Central memory CD8-positive, alpha-beta T cell (primary cell): ENCODE results near the gene SPG11.
"Not testable (repeated sequence)": the region's sequence is repeated elsewhere in the genome, so short reads cannot be mapped to it uniquely, and the experiment has no call there.

ENCODE experiments used
- ATAC-seq: fragments of 150-1000 bp; cut with Tn5 transposase; replicated peaks from 2 replicates; pipeline ENCODE4 v1.10.0; 2022; ENCODE audit warnings: mild to moderate bottlenecking, moderate FRiP score, moderate number of reproducible peaks; ENCODE audit not compliant: poor library complexity, severe bottlenecking; ENCODE audit errors: extremely low read depth
- DNase-seq, 2 donors: peaks; one replicate each; pipeline ENCODE4 v3.0.0; 2021; ENCODE audit warnings: low spot score in 2 of 2
- H3K27ac Mint-ChIP-seq: one replicate; pipeline ENCODE4 v1.8.0; 2022; ENCODE audit warnings: low read depth, mild to moderate bottlenecking, moderate library complexity, mixed read lengths
- H3K27me3 Mint-ChIP-seq: one replicate; pipeline ENCODE4 v1.8.0; 2022; ENCODE audit warnings: mixed read lengths
- H3K36me3 Mint-ChIP-seq: one replicate; pipeline ENCODE4 v1.8.0; 2022; ENCODE audit warnings: mild to moderate bottlenecking, moderate library complexity, mixed read lengths; ENCODE audit not compliant: insufficient read depth
- H3K4me1 Mint-ChIP-seq: one replicate; pipeline ENCODE4 v1.8.0; 2022; ENCODE audit warnings: mixed read lengths
- H3K4me3 Mint-ChIP-seq: one replicate; pipeline ENCODE4 v1.8.0; 2022; ENCODE audit warnings: mild to moderate bottlenecking, moderate library complexity, mixed read lengths
- H3K9me3 Mint-ChIP-seq: one replicate; pipeline ENCODE4 v1.8.0; 2022; ENCODE audit warnings: mixed read lengths

Gene SPG11

DNA sequence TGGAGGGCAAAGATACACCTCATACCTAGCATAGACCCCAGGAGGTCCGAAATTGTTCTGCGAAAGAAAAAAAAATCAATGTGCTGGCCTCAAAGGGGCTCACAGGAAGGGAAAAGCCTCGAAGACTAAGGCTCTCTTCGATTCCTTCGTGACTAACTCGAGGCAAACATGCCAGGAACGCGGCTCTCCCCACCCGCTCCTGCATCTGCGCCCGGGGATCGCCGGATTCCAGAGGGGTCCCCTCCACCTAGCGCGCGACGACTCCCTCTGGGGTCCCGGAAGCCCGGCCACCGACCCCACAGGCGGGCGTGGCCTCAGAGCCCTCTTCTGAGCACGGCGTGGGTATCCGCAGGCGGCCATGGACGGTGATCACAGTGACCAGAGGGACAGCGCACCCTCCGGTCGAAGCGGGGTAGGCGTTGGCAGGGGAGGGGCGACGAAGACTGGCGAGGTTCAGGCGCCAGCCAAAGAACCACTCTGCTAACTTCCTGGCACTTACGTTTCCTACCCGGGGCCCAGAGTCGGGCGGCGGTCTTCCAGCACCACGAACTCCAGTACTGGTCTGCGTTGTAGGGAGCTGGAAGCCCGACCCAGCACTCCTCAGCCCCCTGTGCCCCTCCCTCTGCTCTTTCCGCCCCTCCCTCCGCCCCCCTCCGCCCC is 127.0 kb downstream of the SPG11 start:
- H3K9me3 Mint-ChIP-seq = no peaks in the 10 kb centered on the region
- H3K27ac Mint-ChIP-seq = peak overlapping the region; percentile 94
- H3K36me3 Mint-ChIP-seq = peaks cover 32% of the 10 kb centered on the region
- DNase-seq (no peak), ATAC-seq (peak; percentile 64)
- H3K4me1 Mint-ChIP-seq = peaks cover 40% of the 10 kb centered on the region
- H3K27me3 Mint-ChIP-seq = no peaks in the 10 kb centered on the region
- H3K4me3 Mint-ChIP-seq = peak overlapping the region; percentile 96

DNA sequence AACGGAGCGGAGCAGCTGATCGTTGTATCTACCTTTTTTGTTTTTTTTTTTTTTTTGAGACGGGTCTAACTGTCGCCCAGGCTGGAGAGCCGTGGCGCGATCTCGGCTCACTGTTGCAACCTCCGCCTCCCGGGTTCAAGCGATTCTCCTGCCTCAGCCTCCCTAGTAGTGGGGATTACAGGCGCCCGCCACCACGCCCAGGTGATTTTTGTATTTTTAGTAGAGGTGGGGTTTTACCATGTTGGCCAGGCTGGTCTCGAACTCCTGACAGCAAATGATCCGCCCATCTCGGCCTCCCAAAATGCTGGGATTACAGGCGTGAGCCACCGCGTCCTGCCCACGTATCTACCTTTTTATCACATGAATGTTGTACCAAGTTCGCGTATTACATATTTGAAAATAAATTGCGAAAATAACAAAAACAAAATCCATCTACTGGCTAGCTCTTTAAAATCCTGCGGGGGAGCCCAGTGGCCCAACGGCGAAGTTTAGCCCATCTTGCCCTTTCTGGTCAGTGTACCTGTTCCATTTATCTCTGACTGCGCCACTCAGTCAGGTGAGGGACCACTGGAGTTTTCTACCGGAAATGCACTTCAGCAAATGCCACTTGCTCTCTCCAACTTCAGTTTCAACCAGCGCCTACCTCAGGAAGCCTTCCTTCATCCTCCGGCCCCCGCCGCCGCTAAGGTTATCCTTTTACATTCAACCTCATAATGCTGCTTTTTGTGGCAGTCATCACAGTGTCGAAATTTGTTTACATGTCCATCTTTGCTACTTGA is 127.8 kb downstream of the SPG11 start:
- no peak for DNase-seq
- Mint-ChIP-seq H3K27ac (peak overlapping the region; percentile 94), H3K36me3 (peaks cover 30% of the 10 kb centered on the region), H3K9me3 (no peaks in the 10 kb centered on the region), H3K4me1 (peaks cover 35% of the 10 kb centered on the region), H3K4me3 (peak overlapping the region; percentile 96), H3K27me3 (no peaks in the 10 kb centered on the region)
- no peak for ATAC-seq

DNA sequence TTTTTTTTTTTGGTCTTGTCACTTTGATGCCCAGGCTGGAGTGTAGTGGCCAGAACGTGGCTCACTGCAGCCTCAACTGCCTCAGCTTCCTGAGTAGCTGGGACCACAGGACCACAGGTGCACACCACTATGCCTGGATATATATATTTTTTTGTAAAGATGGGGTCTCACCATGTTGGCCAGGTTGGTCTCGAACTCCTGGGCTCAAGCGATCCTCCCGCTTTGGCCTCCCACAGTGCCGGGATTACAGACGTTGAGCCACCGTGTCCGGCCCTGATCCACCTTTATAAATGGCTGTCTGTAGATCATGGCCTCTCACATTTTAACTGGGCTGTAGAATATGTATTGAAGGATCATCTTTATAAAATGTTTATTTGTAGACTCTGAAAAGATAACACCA is 128.4 kb downstream of the SPG11 start:
- H3K4me3 Mint-ChIP-seq = peak overlapping the region; percentile 96
- no peaks in the 10 kb centered on the region for H3K9me3 Mint-ChIP-seq
- DNase-seq (no peak), ATAC-seq (no peak)
- H3K27ac Mint-ChIP-seq = peak overlapping the region; percentile 41
- H3K36me3 Mint-ChIP-seq = peaks cover 31% of the 10 kb centered on the region
- H3K27me3 Mint-ChIP-seq = no peaks in the 10 kb centered on the region
- peaks cover 33% of the 10 kb centered on the region for H3K4me1 Mint-ChIP-seq

DNA sequence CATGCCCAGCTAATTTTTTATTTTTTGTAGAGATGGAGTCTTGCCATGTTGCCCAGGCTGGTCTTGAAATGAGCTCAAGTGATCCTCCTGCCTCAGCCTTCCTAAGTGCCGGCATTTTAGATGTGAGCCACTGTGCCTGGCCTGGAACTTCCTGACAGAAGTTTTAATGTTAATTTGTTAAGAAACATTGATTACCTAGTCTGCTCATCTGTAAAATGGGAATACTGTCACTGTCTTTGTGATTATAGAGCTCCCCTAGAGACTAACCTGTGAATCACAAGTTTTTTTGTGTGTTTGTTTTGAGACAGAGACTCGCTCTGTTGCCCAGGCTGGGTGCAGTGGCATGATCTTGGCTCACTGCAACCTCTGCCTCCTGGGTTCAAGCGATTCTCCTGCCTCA is 130.8 kb downstream of the SPG11 start:
- Mint-ChIP-seq H3K27me3 (no peaks in the 10 kb centered on the region), H3K9me3 (no peaks in the 10 kb centered on the region), H3K36me3 (peaks cover 18% of the 10 kb centered on the region), H3K4me3 (no peak overlapping the region), H3K4me1 (peaks cover 28% of the 10 kb centered on the region), H3K27ac (no peak overlapping the region)
- DNase-seq = no peak
- ATAC-seq = no peak

DNA sequence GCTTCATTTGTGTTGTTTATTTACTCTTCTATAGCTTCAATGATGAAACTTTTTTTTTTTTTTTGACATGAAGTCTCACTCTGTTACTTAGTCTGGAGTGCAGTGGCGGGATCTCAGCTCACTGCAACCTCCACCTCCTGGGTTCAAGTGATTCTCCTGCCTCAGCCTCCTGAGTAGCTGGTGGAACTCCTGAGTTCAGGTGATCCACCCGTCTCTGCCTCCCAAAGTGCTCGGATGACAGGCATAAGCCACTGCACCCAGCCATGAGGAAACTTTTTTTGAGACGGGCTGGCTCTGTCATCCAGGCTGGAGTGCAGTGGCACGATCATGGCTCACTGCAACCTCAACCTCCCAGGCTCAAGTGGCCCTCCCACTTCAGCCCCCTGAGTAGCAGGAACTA is 131.2 kb downstream of the SPG11 start:
- not testable (repeated sequence) for H3K27me3 Mint-ChIP-seq, ATAC-seq, H3K9me3 Mint-ChIP-seq, DNase-seq, H3K4me3 Mint-ChIP-seq, H3K27ac Mint-ChIP-seq
- Mint-ChIP-seq H3K4me1 (peaks cover 27% of the 10 kb centered on the region), H3K36me3 (peaks cover 15% of the 10 kb centered on the region)

DNA sequence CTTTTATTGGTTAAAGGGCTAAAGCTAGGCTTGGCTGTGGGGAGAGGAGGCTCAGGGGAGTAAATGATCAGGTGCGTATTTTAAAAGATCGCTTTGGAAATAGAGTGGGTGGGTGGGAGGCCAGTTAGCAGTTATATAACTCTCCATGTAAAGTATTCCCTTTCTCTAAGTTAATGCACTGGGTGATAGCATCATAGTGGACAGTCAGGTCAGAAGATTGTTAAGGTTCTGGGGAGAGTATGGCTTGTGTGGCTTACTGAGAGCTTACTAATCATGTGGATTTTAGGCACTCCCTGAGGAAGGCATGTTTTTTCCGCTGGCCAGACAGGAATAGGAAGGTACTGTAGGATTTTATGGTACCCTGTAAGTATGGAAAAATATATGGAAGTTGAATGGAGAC is 132.8 kb downstream of the SPG11 start:
- no peak for DNase-seq
- no peaks in the 10 kb centered on the region for H3K9me3 Mint-ChIP-seq
- H3K27ac Mint-ChIP-seq = no peak overlapping the region
- H3K36me3 Mint-ChIP-seq = peaks cover 8% of the 10 kb centered on the region
- H3K27me3 Mint-ChIP-seq = no peaks in the 10 kb centered on the region
- H3K4me1 Mint-ChIP-seq = peaks cover 20% of the 10 kb centered on the region
- ATAC-seq = no peak
- no peak overlapping the region for H3K4me3 Mint-ChIP-seq

DNA sequence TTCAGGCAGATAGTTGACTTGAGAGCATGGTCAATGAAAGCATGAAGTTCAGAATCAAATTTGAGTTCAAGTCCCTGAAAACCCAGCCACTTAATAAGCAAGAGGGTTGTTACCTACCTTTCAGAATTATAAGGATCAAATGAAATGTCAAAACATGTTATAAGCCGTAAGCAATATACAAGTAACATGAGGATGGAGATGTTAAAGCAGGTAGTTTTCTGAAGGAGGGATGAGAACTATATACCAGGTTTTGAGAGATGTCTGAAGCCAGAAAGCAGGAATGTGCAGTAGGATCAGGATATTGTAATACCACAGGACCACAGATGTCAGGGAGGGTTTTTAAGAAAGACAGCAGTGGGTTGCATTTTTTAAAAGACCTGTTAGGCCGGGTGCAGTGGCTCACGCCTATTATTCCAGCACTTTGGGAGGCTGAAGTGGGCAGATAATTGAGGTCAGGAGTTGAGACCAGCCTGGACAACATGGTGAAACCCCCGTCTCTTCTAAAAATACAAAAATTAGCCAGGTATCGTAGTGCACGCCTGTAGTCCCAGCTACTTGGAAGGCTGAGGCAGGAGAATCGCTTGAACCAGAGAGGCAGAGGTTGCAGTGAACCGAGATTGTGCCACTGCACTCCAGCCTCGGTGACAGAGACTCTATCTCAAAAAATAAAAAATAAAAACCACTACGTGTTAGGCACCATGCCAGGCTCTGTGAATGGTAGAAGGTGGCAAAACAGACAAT is 133.4 kb downstream of the SPG11 start:
- H3K27ac Mint-ChIP-seq = peak overlapping the region; percentile 56
- ATAC-seq (no peak), DNase-seq (no peak)
- no peaks in the 10 kb centered on the region for H3K27me3 Mint-ChIP-seq
- H3K9me3 Mint-ChIP-seq = no peaks in the 10 kb centered on the region
- H3K4me3 Mint-ChIP-seq = no peak overlapping the region
- peaks cover 8% of the 10 kb centered on the region for H3K36me3 Mint-ChIP-seq
- H3K4me1 Mint-ChIP-seq = peaks cover 14% of the 10 kb centered on the region

DNA sequence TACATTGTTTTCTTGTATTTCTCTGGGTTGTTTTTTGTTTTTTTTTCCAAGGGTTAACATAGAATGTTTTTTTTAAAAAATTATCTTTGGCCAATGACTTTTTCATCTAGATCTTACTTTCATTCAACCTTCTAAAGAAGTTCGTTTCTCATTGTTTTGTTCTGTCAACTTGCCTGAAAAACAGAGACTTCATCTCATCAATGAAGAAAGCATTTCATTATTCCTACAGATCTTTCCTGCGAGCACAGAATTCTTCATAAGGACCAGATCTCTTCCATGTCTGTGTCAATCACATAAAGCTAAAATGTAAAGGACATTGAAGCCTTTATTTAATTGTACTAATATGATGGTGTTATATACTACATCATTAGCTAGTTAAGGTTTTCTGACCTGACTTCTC is 136.2 kb downstream of the SPG11 start:
- Mint-ChIP-seq H3K36me3 (peaks cover 21% of the 10 kb centered on the region), H3K4me1 (peaks cover 11% of the 10 kb centered on the region), H3K4me3 (no peak overlapping the region), H3K27ac (peak overlapping the region; percentile 58), H3K9me3 (no peaks in the 10 kb centered on the region), H3K27me3 (no peaks in the 10 kb centered on the region)
- ATAC-seq (no peak), DNase-seq (no peak)

DNA sequence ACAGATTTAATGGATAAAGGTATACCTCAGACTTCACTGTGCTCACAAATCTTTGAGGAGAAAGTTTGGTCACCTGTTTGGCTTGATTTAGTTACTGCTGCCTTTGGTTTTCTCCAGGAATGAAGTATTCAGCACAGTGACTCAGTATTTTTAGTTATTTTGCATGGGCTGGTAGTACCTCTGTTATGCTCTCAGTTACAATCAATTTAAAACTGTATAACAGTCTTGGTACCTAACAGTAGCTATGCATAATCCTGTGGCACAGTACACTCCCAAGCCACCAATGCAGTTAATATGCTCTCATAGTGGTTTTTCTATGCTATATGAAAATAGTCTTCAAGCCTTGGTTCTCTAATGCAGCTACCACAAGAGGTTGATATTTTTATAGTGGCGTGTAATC is 138.4 kb downstream of the SPG11 start:
- DNase-seq (no peak), ATAC-seq (no peak)
- no peaks in the 10 kb centered on the region for H3K27me3 Mint-ChIP-seq
- H3K27ac Mint-ChIP-seq = no peak overlapping the region
- H3K4me1 Mint-ChIP-seq = peaks cover 5% of the 10 kb centered on the region
- no peak overlapping the region for H3K4me3 Mint-ChIP-seq
- no peaks in the 10 kb centered on the region for H3K9me3 Mint-ChIP-seq
- peaks cover 25% of the 10 kb centered on the region for H3K36me3 Mint-ChIP-seq

DNA sequence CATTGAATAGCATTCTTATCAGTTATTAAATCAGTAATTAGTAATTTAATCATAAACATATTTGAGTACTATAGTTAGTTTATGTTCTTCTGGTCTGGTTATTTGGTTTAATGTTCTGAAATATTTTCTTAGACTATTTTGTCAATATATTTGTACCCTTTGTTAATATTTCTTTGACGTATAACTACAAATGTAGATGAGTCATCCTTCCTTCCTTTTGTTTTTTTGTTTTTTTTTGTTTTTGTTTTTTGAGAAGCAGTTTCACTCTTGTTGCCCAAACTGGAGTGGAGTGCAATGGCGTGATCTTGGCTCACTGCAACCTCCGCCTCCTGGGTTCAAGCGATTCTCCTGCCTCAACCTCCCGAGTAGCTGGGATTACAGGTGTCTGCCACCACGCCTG is 143.9 kb downstream of the SPG11 start:
- Mint-ChIP-seq H3K4me1 (no peaks in the 10 kb centered on the region), H3K4me3 (no peak overlapping the region), H3K9me3 (no peaks in the 10 kb centered on the region), H3K36me3 (peaks cover 37% of the 10 kb centered on the region), H3K27ac (peak overlapping the region; percentile 32), H3K27me3 (no peaks in the 10 kb centered on the region)
- DNase-seq = no peak
- no peak for ATAC-seq

DNA sequence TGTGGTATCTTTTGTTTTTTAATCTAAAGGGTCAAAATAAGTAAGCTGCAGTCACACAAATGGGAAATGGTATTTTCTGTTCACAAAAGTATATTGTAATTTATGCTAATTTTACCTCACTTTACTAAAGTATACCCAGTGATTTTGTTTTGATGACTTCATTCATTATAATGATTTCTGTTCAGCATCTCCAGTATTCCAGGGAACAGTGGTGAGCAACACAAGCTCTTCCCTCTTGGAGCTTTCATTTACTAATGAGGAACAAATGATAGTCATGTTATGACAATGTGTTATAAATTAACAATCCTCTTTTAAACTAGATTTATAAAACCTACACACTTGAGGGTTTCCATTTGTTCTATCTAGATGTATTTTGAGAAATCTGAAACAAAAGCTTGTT is 147.0 kb downstream of the SPG11 start:
- Mint-ChIP-seq H3K27ac (no peak overlapping the region), H3K27me3 (no peaks in the 10 kb centered on the region), H3K9me3 (no peaks in the 10 kb centered on the region), H3K36me3 (peaks cover 19% of the 10 kb centered on the region), H3K4me3 (no peak overlapping the region), H3K4me1 (no peaks in the 10 kb centered on the region)
- no peak for ATAC-seq
- no peak for DNase-seq
